Endometrial microvascular endothelial cells (primary cell): ENCODE results near the gene MFGE8. TPM values are rescaled to one million over a fixed set of nuclear protein-coding genes. Genes with fewer than 3 reads are reported as not detected.
"Not testable (repeated sequence)": the region's sequence is repeated elsewhere in the genome, so short reads cannot be mapped to it uniquely, and the experiment has no call there.

ENCODE experiments used
- in situ Hi-C: cut with HindIII; loops from 2 replicates; pipeline ENCODE4 v1.10.0; 2017; ENCODE audit warnings: low sequenced_read_pairs, low pct_unique_long_range_greater_than_20kb; ENCODE audit errors: inconsistent ontology term
- total RNA-seq: library from RNA; depleted of rRNA; stranded (reverse); fragments of >200 nt; gene quantifications from one replicate; pipeline ENCODE4 v1.2.3, GENCODE V29; 2015; ENCODE audit errors: inconsistent ontology term

The MFGE8 gene
- total RNA-seq, 1 donor from 2014 or later = 28.6 TPM

DNA sequence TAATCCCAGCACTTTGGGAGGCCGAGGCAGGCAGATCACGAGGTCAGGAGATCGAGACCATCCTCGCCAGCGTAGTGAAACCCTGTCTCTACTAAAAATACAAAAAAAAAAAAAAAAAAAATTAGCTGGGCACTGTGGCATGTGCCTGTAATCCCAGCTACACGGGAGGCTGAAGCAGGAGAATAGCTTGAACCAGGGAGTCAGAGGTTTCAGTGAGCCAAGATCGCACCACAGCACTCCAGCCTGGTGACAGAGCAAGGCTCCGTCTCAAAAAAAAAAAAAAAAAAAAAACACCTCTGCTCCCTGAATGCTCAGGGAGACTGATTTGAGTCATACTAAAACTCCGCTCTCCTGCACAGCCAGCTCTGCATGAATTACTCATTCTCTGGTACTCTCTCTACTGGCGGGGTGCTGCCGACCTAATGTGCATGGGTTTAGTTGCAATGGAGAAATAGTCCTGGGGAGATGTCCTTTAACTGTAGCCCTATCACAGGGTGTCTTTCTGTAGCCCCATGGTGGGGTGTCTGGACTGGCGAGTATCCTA is 7.8 kb upstream of the MFGE8 start:
- in situ Hi-C loops = not testable (repeated sequence)

- in situ Hi-C loops = no loop called here
These were observed 7.2 kb upstream of the MFGE8 start for GRCh38 chr15:88920186-88920891.

- in situ Hi-C loops = no loop called here
These were observed 5.6 kb upstream of the MFGE8 start for GRCh38 chr15:88918738-88919137.

- in situ Hi-C loops = no loop called here
These were observed 4.6 kb upstream of the MFGE8 start for GRCh38 chr15:88917760-88918159.

DNA sequence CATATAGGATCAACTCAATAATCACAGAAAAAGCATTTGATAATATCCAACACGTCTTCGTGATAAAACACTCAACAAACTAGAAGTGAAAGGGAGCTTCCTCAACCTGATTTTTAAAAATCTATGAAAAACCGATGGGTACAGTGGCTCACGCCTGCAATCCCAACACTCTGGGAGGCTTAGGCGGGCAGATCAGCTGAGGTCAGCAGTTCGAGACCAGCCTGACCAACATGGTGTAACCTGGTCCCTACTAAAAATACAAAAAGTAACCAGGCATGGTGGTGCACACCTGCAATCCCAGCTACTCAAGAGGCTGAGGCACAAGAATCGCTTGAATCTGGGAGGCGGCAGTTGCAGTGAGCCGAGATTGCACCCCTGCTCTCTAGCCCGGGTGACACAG is 2.2 kb upstream of the MFGE8 start:
- in situ Hi-C loops = no loop called here

GRCh38 chr15:88913850-88914169 is 631 bp upstream of the MFGE8 start:
- in situ Hi-C loops = no loop called here

DNA sequence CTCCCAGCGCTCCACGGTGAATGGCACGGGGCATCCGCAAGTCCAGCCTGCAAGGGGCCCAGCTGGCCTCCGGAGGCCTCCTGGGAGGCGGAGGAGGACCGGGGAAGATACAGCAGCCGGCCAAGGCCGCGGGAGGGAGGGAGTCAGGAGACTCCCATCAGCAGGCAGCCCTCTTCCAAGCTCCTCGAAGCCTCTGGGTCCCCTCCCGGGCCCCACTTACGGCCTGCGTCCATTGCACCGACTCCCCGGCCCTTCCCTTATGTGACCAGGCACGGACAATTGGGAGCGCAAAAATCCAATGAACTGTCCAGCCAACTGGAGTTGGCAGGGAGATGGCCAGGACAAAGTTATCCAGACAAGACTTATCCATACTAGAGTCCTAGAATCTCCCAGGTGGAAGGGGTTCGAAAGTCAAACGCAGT is 668 bp downstream of the MFGE8 start:
- in situ Hi-C loops = no loop called here

DNA sequence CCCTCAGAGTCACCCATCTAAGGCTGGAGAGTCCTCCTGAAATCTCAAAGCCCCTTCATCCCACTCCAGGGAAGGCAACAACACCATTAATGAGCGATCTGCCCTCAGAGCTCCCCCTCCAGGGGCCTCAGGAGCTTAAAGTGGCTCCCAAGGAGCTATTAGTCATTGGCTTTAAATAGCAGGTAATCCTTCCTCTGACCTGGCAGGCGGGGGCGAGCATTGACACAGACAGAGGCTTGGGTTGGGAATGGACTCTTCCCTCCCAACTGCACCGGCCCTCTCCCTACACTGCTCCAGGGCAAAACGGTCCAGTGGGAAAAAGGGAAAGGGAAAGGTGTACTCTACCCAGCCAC is 1.4 kb downstream of the MFGE8 start:
- in situ Hi-C loops = no loop called here

- in situ Hi-C loops = no loop called here
These were observed 3.0 kb downstream of the MFGE8 start for GRCh38 chr15:88909956-88910831.

GRCh38 chr15:88908697-88909621 is 4.2 kb downstream of the MFGE8 start:
- in situ Hi-C loops = no loop called here

DNA sequence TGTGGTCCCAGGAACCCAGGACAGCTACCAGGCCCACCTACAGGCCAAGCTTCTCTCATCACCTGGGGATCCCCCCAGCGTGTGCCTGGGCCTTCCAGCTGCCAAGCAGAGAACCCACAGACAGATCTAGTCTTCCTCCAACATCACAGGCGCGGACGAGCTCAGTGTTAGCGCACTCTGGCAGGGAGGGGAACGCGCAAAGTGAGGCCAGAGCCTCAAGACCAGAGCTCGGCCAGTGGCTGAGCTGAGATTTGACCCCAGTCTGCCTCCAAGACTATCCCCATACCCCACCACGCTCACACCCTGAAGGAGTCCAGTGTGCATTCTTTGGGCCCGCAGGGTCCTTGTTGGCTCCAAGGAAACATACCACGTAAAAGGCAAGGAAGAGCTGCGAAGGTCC is 5.1 kb downstream of the MFGE8 start:
- in situ Hi-C loops = no loop called here

GRCh38 chr15:88907111-88907510 is 6.1 kb downstream of the MFGE8 start:
- in situ Hi-C loops = no loop called here

DNA sequence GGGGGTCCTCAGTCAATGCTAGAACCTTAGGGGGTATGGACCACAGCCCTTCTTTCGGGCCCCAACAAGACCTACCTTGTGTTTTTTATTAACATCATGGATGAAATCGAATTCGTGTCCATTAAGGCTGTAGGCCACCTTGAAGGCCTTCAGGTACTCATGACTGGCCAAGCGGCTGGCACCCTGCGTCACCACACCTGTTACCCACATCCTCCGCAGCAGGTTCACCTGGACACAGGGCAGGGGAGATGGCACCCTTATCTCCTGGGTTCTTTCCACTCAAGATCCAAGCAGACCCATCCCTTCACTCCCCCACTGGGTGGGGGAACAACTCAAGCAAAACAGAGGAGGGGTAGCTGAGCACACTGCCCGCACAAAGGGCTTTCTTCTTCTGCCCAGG is 6.6 kb downstream of the MFGE8 start:
- in situ Hi-C loops = no loop called here

GRCh38 chr15:88906130-88906529 is 7.0 kb downstream of the MFGE8 start:
- in situ Hi-C loops = no loop called here

- in situ Hi-C loops = no loop called here
These were observed 7.6 kb downstream of the MFGE8 start for GRCh38 chr15:88905576-88905975.

DNA sequence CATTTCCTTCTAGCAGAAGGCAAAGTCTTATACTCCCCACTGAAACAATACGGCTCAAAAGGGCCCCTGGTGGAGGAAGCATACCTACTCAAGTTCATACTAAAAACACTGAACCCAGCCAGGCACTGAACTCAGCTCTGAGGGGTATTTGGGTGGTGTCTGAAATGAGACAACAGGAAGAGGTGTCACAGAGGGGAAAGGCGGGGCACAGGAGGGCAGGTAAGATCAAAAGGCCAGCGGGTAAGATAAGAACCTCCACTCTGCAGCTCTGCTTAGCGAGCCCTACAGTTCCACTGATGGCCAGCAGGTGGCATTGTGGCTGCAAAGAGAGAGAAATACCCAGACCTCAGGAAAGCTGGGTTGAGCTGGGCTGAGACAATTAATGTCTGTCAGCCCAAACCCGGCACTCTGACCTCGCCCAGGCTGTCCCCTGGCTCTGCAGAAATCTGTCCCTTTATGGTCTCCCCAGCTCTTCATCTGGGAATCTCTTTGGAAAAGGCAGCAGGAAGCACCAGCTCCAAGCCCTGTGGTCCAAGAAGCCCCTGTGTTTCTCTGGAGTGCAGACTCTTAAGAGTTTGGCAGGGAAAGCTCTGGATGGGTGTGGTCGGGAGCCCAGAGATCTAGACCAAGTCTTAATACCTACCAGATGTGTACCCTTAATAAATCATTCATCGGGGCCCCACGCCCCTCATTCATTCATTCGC is 8.4 kb downstream of the MFGE8 start:
- in situ Hi-C loops = no loop called here

- in situ Hi-C loops = no loop called here
These were observed 8.9 kb downstream of the MFGE8 start for GRCh38 chr15:88904257-88904623.

DNA sequence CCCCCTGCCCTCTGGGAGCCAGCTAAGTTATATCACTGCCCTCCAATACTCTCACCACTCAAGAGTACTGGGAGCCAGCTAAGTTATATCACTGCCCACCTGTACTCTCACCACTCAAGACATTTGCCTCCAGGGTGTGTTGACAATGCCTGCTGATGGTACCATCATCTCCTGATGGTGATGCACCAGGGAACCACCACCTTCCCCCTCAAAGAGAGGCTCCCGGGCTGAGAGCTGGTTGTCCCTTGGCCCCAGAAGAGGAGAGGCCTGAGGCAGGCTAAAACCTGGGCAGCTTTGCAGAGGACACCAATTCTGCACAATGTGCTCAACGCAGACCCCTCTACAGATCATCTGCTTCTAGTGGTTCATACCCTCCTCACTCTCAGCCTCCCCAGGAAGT is 10.3 kb downstream of the MFGE8 start:
- in situ Hi-C loops = no loop called here
